HG02870 (cell line): ENCODE data around the gene PDILT.
"Not testable (repeated sequence)": the region's sequence is repeated elsewhere in the genome, so short reads cannot be mapped to it uniquely, and the experiment has no call there.

Experiments used
- ATAC-seq: cut with Tn5 transposase; IDR thresholded peaks from one replicate; pipeline ENCODE4 v1.9.1; 2021; ENCODE audit warnings: mild to moderate bottlenecking, moderate library complexity; ENCODE audit not compliant: unreplicated experiment

The PDILT gene

GRCh38 chr16:20325005-20325404 lies 79.5 kb downstream of the PDILT start:
- no peak for ATAC-seq

- ATAC-seq: no peak
Measured at GRCh38 chr16:20323591-20324117, 80.9 kb downstream of the PDILT start.

- no peak for ATAC-seq
Measured at GRCh38 chr16:20322696-20323095, 81.8 kb downstream of the PDILT start.

GRCh38 chr16:20321671-20322070 lies 82.9 kb downstream of the PDILT start:
- ATAC-seq: no peak

GRCh38 chr16:20321051-20321450 lies 83.5 kb downstream of the PDILT start:
- not testable (repeated sequence) for ATAC-seq

- no peak for ATAC-seq
Measured at GRCh38 chr16:20320592-20320991, 83.9 kb downstream of the PDILT start.

GRCh38 chr16:20320178-20320577 lies 84.4 kb downstream of the PDILT start:
- ATAC-seq: no peak

- no peak for ATAC-seq
Measured at GRCh38 chr16:20319406-20319805, 85.1 kb downstream of the PDILT start.

GRCh38 chr16:20318437-20318836 lies 86.1 kb downstream of the PDILT start:
- ATAC-seq: no peak

- ATAC-seq: no peak
Measured at GRCh38 chr16:20318006-20318405, 86.5 kb downstream of the PDILT start.

- no peak for ATAC-seq
Measured at GRCh38 chr16:20317117-20317516, 87.4 kb downstream of the PDILT start.

- no peak for ATAC-seq
Measured at GRCh38 chr16:20316715-20317114, 87.8 kb downstream of the PDILT start.

- ATAC-seq: no peak
Measured at GRCh38 chr16:20315764-20316163, 88.8 kb downstream of the PDILT start.

- no peak for ATAC-seq
Measured at GRCh38 chr16:20314575-20314974, 90.0 kb downstream of the PDILT start.

- no peak for ATAC-seq
Measured at GRCh38 chr16:20313741-20314140, 90.8 kb downstream of the PDILT start.

- not testable (repeated sequence) for ATAC-seq
Measured at GRCh38 chr16:20312536-20313095, 91.9 kb downstream of the PDILT start.

GRCh38 chr16:20311548-20311947 lies 93.0 kb downstream of the PDILT start:
- no peak for ATAC-seq

- ATAC-seq: no peak
Measured at GRCh38 chr16:20310421-20311395, 93.8 kb downstream of the PDILT start.

- no peak for ATAC-seq
Measured at GRCh38 chr16:20309786-20310185, 94.8 kb downstream of the PDILT start.
